Kidney epithelial cell (primary cell): ENCODE data around the gene FADS2. TPM values are rescaled to one million over a fixed set of nuclear protein-coding genes. Genes with fewer than 3 reads are reported as not detected.
A peak's percentile ranks its signal among the peaks of the same experiment; 100 is the strongest.

ENCODE experiments used
- DNase-seq: peaks from one replicate; pipeline ENCODE4 v3.0.0-alpha.2; 2010; ENCODE audit warnings: low read depth
- H3K27me3 ChIP-seq: 2 replicates; pipeline ENCODE4 v1.6.0; 2011; ENCODE audit warnings: low read length; ENCODE audit not compliant: control insufficient read depth, insufficient read depth
- H3K36me3 ChIP-seq: 2 replicates; pipeline ENCODE4 v1.5.1; 2011; ENCODE audit warnings: low read length; ENCODE audit not compliant: control insufficient read depth, insufficient read depth
- H3K4me3 ChIP-seq: 2 replicates; pipeline ENCODE4 v1.5.1; 2011; ENCODE audit warnings: low read depth, mild to moderate bottlenecking, control low read depth, low read length
- CTCF ChIP-seq: IDR thresholded peaks from 2 replicates; pipeline ENCODE4 v1.5.1; 2011; ENCODE audit warnings: mild to moderate bottlenecking, moderate library complexity, low read length, control low read depth, inconsistent platforms; ENCODE audit not compliant: insufficient read depth, poor library complexity, severe bottlenecking
- total RNA-seq: library from RNA; depleted of rRNA; stranded (reverse); fragments of >200 nt; gene quantifications from 2 replicates; pipeline ENCODE4 v1.2.3, GENCODE V29; 2015

Gene FADS2
- total RNA-seq, 1 donor from 2014 or later = 235 TPM

DNA sequence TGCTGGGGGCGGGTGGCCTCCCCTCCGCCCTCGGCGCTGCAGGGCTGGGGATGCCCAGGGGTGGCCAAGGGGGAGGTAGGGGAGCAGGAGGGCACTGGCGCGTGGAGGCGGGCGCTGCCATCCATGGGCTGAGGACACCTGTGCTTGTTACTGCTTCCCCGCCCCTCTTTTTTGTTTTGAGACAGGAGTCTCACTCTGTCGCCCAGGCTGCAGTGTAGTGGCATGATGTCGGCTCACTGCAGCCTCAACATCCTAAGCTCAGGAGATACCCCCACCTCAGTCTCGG, 63.9 kb downstream of the FADS2 start:
- DNase-seq = no peak
- H3K27me3 ChIP-seq = no peaks in the 10 kb centered on the region
- peak; percentile 9 for TF ChIP-seq CTCF
- no peaks in the 10 kb centered on the region for H3K36me3 ChIP-seq
- H3K4me3 ChIP-seq = peak overlapping the region; percentile 81

DNA sequence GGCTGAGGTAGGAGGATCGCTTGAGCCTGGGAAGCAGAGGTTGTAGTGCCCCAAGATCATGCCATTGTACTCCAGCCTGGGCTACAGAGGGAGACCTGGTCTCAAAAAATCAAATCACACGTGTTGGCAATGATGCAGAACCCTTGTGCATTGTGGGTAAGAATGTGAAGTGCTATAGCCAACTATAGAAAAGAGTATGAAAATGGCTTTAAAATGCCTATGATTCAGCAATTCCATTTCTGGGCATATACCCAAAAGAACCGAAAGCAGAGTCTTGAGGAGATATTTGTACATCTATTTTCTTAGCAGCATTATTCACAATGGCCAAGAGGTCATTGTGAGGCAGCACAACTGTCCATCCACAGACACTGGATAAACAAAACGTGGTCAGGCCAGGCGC, 65.9 kb downstream of the FADS2 start:
- Histone ChIP-seq H3K27me3 (no peaks in the 10 kb centered on the region), H3K36me3 (no peaks in the 10 kb centered on the region), H3K4me3 (no peak overlapping the region)
- TF ChIP-seq CTCF = no peak
- no peak for DNase-seq

GRCh38 chr11:61895046-61895717, 67.1 kb downstream of the FADS2 start:
- TF ChIP-seq CTCF = no peak
- H3K27me3 ChIP-seq = no peaks in the 10 kb centered on the region

GRCh38 chr11:61895718-61896059, 67.6 kb downstream of the FADS2 start:
- no peak for TF ChIP-seq CTCF
- no peaks in the 10 kb centered on the region for H3K36me3 ChIP-seq
- DNase-seq = no peak
- no peaks in the 10 kb centered on the region for H3K27me3 ChIP-seq
- no peak overlapping the region for H3K4me3 ChIP-seq

More at GRCh38 chr11:61895046-61895717, 67.1 kb downstream of the FADS2 start:
- no peak for DNase-seq
- H3K36me3 ChIP-seq = no peaks in the 10 kb centered on the region
- H3K4me3 ChIP-seq = no peak overlapping the region

DNA sequence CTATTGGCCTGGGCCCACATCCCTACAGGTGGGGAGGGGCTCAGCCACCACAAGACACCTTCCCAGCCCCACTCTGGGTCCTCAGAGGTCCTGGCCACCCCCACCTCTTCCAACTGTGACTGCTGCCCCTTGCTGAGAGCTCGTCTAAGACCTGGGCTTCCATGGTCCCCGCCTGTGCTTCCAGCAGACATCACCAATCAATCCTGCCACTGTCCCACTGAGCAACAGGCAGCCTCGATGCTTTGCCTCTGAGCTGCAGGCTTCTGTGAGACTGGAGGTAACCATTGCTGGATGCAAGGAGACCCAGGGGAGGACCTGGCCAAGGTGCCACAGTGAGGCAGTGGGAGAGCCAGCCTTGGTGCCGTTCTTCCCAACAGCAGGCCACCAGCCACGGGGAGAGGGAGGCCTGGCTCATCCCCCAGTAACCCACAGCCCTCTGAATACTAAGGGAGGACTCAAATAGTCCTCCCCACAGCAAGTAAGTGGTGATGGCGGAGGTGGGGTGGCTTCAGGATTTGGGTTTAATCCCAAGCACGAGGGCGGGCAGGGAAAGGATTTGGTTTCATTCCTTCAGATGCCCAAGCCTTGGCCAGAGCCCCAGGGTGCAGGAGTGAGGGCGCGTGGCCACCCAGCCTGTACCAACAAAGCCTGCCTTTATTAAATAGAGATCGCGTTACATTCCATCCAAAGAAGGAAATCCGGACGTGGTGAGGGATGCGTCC, 68.7 kb downstream of the FADS2 start:
- Histone ChIP-seq H3K36me3 (no peaks in the 10 kb centered on the region), H3K27me3 (no peaks in the 10 kb centered on the region), H3K4me3 (no peak overlapping the region)
- DNase-seq = no peak
- TF ChIP-seq CTCF = no peak
